Mammary epithelial cell (primary cell): ENCODE measurements around the gene TNIK.

Experiments
- EZH2 ChIP-seq: IDR thresholded peaks from 2 replicates; pipeline ENCODE4 v1.6.1; 2012; ENCODE audit warnings: low read length, inconsistent platforms, borderline replicate concordance
- TF ChIP-seq, protein P1 (sequence below), 2 donors: IDR thresholded peaks in 1 of 2; conservative IDR thresholded peaks in 1 of 2; 2 replicates each; pipeline ENCODE4 v1.5.1; 2011 to 2012; ENCODE audit warnings: inconsistent platforms in 2 of 2, low read length in 2 of 2, mild to moderate bottlenecking in 2 of 2, control low read depth in 1 of 2, low read depth in 1 of 2; ENCODE audit not compliant: insufficient read depth in 1 of 2; ENCODE audit errors: extremely low read depth in 1 of 2

DNA sequence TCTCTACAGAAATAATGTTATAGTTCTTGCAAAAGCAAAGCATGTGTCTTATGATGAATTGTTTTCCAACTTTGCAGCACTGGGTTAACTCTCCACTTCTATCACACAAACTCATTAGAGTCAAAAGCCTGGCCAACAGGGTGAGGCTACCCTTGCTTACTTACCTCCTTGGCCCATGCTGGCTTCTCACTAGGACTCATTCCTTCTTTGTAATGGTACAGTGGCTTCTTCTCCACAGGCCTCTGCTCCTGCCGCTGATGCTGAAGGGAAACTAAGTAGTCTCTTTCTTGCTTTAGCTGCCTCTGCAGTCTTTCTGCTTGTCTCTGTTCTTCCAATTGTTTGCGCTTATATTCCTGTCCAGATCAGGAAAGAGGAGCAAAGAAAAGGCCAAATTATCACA lies 322.2 kb downstream of the TNIK start:
- TF ChIP-seq EZH2 = no peak
- TF ChIP-seq, protein P1, sequence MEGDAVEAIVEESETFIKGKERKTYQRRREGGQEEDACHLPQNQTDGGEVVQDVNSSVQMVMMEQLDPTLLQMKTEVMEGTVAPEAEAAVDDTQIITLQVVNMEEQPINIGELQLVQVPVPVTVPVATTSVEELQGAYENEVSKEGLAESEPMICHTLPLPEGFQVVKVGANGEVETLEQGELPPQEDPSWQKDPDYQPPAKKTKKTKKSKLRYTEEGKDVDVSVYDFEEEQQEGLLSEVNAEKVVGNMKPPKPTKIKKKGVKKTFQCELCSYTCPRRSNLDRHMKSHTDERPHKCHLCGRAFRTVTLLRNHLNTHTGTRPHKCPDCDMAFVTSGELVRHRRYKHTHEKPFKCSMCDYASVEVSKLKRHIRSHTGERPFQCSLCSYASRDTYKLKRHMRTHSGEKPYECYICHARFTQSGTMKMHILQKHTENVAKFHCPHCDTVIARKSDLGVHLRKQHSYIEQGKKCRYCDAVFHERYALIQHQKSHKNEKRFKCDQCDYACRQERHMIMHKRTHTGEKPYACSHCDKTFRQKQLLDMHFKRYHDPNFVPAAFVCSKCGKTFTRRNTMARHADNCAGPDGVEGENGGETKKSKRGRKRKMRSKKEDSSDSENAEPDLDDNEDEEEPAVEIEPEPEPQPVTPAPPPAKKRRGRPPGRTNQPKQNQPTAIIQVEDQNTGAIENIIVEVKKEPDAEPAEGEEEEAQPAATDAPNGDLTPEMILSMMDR (conservative IDR thresholded peaks at IDR 0.05 in 1 of 2, IDR thresholded peaks at IDR 0.05 in 1 of 2; ENCODE audit: extremely low read depth in 1 of 2, insufficient read depth in 1 of 2, low read depth in 1 of 2, low read length in 2 of 2) = no peak
